ENCODE measurements around the gene INAVA. TPM values are rescaled to one million over a fixed set of nuclear protein-coding genes. Genes with fewer than 3 reads are reported as not detected.
"Not testable (repeated sequence)": the region's sequence is repeated elsewhere in the genome, so short reads cannot be mapped to it uniquely, and the experiment has no call there.

Gene INAVA
- total and polyA plus RNA-seq, 2 donors from 2014 or later, result 22.1 to 48.8 TPM

GRCh38 chr1:200960236-200960947 lies 65.7 kb downstream of the INAVA start:
- intact Hi-C loops (cut with DNase I), result no loop called here
- Histone ChIP-seq H3K9ac (ENCODE audit: low read length in 3 of 3) (no peak overlapping the region), H3K4me1 (ENCODE audit: control insufficient read depth in 2 of 3, insufficient read depth in 2 of 3, low read depth in 1 of 3, low read length in 3 of 3) (no peaks in the 10 kb centered on the region), H3K27ac (ENCODE audit: low read depth in 2 of 2, low read length in 2 of 2) (no peak overlapping the region), H3K4me3 (ENCODE audit: low read length in 3 of 3) (no peak overlapping the region), H3K9me3 (ENCODE audit: control insufficient read depth in 2 of 3, insufficient read depth in 1 of 3, low read length in 3 of 3) (no peaks in the 10 kb centered on the region), H3K36me3 (ENCODE audit: control insufficient read depth in 2 of 3, insufficient read depth in 3 of 3, low read length in 3 of 3) (no peaks in the 10 kb centered on the region), H3K27me3 (ENCODE audit: control insufficient read depth, insufficient read depth, low read length) (no peaks in the 10 kb centered on the region)
- FAIRE-seq (no peak), DNase-seq (peak in 1 of 5 donors; percentile 36)
- no peak for TF ChIP-seq CTCF (IDR thresholded peaks at IDR 0.05; ENCODE audit: borderline replicate concordance, extremely low read depth, insufficient read depth)

GRCh38 chr1:200960948-200961340 lies 66.2 kb downstream of the INAVA start:
- intact Hi-C loops (cut with DNase I), result no loop called here
- no peak overlapping the region for H3K9ac ChIP-seq (ENCODE audit: low read length in 3 of 3)
- H3K4me1 ChIP-seq (ENCODE audit: control insufficient read depth in 2 of 3, insufficient read depth in 2 of 3, low read depth in 1 of 3, low read length in 3 of 3), result no peaks in the 10 kb centered on the region
- H3K27me3 ChIP-seq (ENCODE audit: control insufficient read depth, insufficient read depth, low read length), result no peaks in the 10 kb centered on the region
- no peaks in the 10 kb centered on the region for H3K36me3 ChIP-seq (ENCODE audit: control insufficient read depth in 2 of 3, insufficient read depth in 3 of 3, low read length in 3 of 3)
- no peak overlapping the region for H3K4me3 ChIP-seq (ENCODE audit: low read length in 3 of 3)
- FAIRE-seq (no peak), DNase-seq (peak in 1 of 5 donors; percentile 4)
- no peak overlapping the region for H3K27ac ChIP-seq (ENCODE audit: low read depth in 2 of 2, low read length in 2 of 2)
- no peaks in the 10 kb centered on the region for H3K9me3 ChIP-seq (ENCODE audit: control insufficient read depth in 2 of 3, insufficient read depth in 1 of 3, low read length in 3 of 3)
- no peak for TF ChIP-seq CTCF (IDR thresholded peaks at IDR 0.05; ENCODE audit: borderline replicate concordance, extremely low read depth, insufficient read depth)

GRCh38 chr1:200962151-200962550 lies 67.5 kb downstream of the INAVA start:
- H3K9me3 ChIP-seq (ENCODE audit: control insufficient read depth in 2 of 3, insufficient read depth in 1 of 3, low read length in 3 of 3); H3K4me1 ChIP-seq (ENCODE audit: control insufficient read depth in 2 of 3, insufficient read depth in 2 of 3, low read depth in 1 of 3, low read length in 3 of 3); H3K27ac ChIP-seq (ENCODE audit: low read depth in 2 of 2, low read length in 2 of 2); H3K9ac ChIP-seq (ENCODE audit: low read length in 3 of 3); intact Hi-C loops (cut with DNase I); H3K36me3 ChIP-seq (ENCODE audit: control insufficient read depth in 2 of 3, insufficient read depth in 3 of 3, low read length in 3 of 3); H3K27me3 ChIP-seq (ENCODE audit: control insufficient read depth, insufficient read depth, low read length); H3K4me3 ChIP-seq (ENCODE audit: low read length in 3 of 3); FAIRE-seq: not testable (repeated sequence)
- DNase-seq, result peak in 1 of 5 donors; percentile 8

- Histone ChIP-seq H3K4me3 (ENCODE audit: low read length in 3 of 3) (no peak overlapping the region), H3K9ac (ENCODE audit: low read length in 3 of 3) (no peak overlapping the region), H3K27ac (ENCODE audit: low read depth in 2 of 2, low read length in 2 of 2) (no peak overlapping the region), H3K27me3 (ENCODE audit: control insufficient read depth, insufficient read depth, low read length) (no peaks in the 10 kb centered on the region), H3K9me3 (ENCODE audit: control insufficient read depth in 2 of 3, insufficient read depth in 1 of 3, low read length in 3 of 3) (no peaks in the 10 kb centered on the region), H3K36me3 (ENCODE audit: control insufficient read depth in 2 of 3, insufficient read depth in 3 of 3, low read length in 3 of 3) (no peaks in the 10 kb centered on the region), H3K4me1 (ENCODE audit: control insufficient read depth in 2 of 3, insufficient read depth in 2 of 3, low read depth in 1 of 3, low read length in 3 of 3) (no peaks in the 10 kb centered on the region)
- intact Hi-C loops (cut with DNase I), result no loop called here
- no peak for TF ChIP-seq CTCF (IDR thresholded peaks at IDR 0.05; ENCODE audit: borderline replicate concordance, extremely low read depth, insufficient read depth)
- DNase-seq (peak in 1 of 5 donors; percentile 37), FAIRE-seq (no peak)
These were observed 67.9 kb downstream of the INAVA start for GRCh38 chr1:200962631-200963030.

All from kidney (tissue), 14 donors.